ENCODE results near the gene CYP26C1.

Gene CYP26C1

GRCh38 chr10:93059975-93060886 is at the start of gene CYP26C1:
Gene CYP26C1 (plus strand): TSS chr10:93060798. CDS start chr10:93061264, 466 bp downstream.
- DNase-seq: no peak

- DNase-seq: no peak
Measured at GRCh38 chr10:93015722-93016121, 44.9 kb upstream of the CYP26C1 start.

- DNase-seq: no peak
Measured at GRCh38 chr10:93023013-93023650, 37.5 kb upstream of the CYP26C1 start.

GRCh38 chr10:93026072-93026471 is 34.5 kb upstream of the CYP26C1 start:
- no peak for DNase-seq

GRCh38 chr10:93027508-93027907 is 33.1 kb upstream of the CYP26C1 start:
- no peak for DNase-seq

GRCh38 chr10:93028883-93029282 is 31.7 kb upstream of the CYP26C1 start:
- DNase-seq: no peak

GRCh38 chr10:93030409-93030808 is 30.2 kb upstream of the CYP26C1 start:
- DNase-seq: no peak

GRCh38 chr10:93032105-93032808 is 28.3 kb upstream of the CYP26C1 start:
- DNase-seq: no peak

- DNase-seq: no peak
Measured at GRCh38 chr10:93032809-93033137, 27.8 kb upstream of the CYP26C1 start.

GRCh38 chr10:93034426-93034825 is 26.2 kb upstream of the CYP26C1 start:
- no peak for DNase-seq

- no peak for DNase-seq
Measured at GRCh38 chr10:93039110-93039509, 21.5 kb upstream of the CYP26C1 start.

GRCh38 chr10:93039721-93040120 is 20.9 kb upstream of the CYP26C1 start:
- no peak for DNase-seq

GRCh38 chr10:93054486-93054885 is 6.1 kb upstream of the CYP26C1 start:
- DNase-seq: no peak

GRCh38 chr10:93058139-93058538 is 2.5 kb upstream of the CYP26C1 start:
- no peak for DNase-seq

- no peak for DNase-seq
Measured at GRCh38 chr10:93060887-93061593, 442 bp downstream of the CYP26C1 start.

- DNase-seq: no peak
Measured at GRCh38 chr10:93061594-93062513, 1.3 kb downstream of the CYP26C1 start.

- peak; percentile 39 for DNase-seq
Measured at GRCh38 chr10:93062514-93063143, 2.0 kb downstream of the CYP26C1 start.

GRCh38 chr10:93063144-93063976 is 2.8 kb downstream of the CYP26C1 start:
- DNase-seq: no peak

GRCh38 chr10:93063977-93064660 is 3.5 kb downstream of the CYP26C1 start:
- DNase-seq: no peak
